Activated CD4-positive, alpha-beta T cell treated with anti-CD3 and anti-CD28 coated beads for 1 hour (primary cell): ENCODE measurements around the gene UBASH3A.
A peak's percentile ranks its signal among the peaks of the same experiment; 100 is the strongest.

Source experiments
- DNase-seq: peaks from one replicate; pipeline ENCODE4 v3.0.0-alpha.2; 2020

The UBASH3A gene

DNA sequence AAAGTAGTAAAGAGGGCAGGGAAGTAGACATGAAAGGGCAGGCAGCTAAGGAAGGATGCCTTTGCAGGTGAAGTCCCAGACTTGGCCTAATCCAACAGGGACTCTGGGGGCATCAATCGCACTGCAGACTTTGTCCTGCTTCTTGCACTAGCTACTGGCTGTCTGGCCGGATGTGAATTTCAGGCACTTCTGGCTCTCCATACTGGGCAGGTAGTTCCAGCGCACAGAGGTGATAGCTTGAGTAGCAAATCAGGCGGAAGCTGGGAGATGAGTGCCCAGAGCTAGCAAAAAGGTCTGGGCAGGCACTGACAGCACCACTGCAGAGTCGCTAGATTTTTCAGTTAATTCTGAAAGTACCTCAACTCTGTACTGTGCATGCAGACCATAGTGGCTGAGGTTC is 91.3 kb downstream of the UBASH3A start:
- no peak for DNase-seq

DNA sequence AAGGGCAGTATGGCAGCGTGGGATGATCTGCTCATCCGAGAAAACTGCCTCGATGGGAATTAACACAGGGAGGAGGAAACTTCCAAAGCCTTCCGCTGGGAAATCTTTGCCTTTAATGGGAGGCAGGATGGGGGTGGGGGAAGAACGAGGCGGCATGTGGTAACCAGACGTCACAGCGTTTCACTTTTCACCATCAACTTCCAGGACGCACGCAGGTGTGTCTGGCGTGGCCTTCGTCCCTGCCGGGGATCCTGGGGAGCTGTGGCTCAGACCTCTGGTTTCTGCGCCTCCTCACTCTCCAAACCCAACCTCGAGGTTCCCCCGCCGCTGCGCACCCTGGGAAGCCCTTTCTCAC is 92.0 kb downstream of the UBASH3A start:
- DNase-seq: no peak

DNA sequence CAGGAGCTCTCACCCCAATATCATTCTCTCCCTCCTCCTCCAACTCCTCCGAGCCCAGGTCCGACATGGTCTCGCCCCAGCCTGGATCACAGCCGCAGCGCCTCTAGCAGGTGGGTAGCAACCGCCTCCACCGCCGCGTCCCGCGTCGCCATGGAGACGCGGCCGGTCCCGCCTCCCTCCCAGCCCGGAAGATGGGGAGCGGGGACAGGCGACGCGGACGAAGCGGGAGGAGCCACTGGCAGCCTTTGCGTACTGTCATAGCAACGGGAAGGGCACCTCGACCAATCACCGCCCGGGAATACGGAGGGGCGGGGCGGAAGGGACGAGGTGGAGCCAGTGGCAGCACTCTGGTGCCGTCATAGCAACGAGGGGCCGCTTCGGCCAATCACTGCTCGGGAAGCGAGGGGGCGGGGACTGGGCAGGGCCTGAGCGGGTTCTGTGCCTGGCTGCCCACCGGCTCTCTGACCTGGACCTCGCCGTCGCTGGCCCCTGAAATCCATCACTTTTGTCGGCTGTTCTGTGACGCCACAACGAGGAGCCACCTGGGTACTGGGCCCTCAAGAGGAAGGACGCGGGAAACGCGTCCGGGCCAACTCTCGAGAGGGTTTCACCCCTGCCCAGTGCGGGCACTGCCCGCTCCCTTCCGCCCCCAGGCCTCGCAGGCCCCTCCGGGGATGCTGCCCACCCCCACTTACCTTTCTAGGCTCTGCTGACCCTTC is 92.6 kb downstream of the UBASH3A start, which contains the start of gene RSPH1:
Gene RSPH1, minus strand, starts transcription at position 105 of the 719 bp plus-strand sequence. Its CDS starts 38 bp downstream, at position 67.
- peak; percentile 98 for DNase-seq

DNA sequence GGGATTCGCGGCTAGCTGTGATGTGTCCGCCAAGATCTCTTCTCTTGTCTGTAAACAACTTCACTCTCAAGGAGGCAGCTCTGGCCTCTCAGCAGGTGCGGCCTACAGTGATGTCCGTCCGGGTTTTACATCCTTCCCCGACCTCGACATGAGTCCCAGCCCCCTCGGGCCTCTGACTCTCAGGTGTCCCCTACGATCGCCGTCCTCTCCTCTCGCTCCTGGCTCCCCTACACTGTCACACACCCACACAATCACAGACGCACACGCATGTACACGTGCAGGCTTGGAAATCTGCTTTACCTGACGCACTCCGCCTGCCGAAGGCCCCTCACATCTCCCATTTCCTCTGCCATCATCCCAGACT is 93.1 kb downstream of the UBASH3A start:
- no peak for DNase-seq
